ENCODE results near the gene PLCD3. TPM values are rescaled to one million over a fixed set of nuclear protein-coding genes. Genes with fewer than 3 reads are reported as not detected.
A peak's percentile ranks its signal among the peaks of the same experiment; 100 is the strongest.

PLCD3 gene
- total and polyA plus RNA-seq, 9 of the 15 experiments (the other 6 are each of a cell fraction or from before 2014, with no cell fraction given): 0.20 to 22.6 (median 7.5) TPM

- TF ChIP-seq KDM2B (CRISPR knock-in tag; IDR thresholded peaks at IDR 0.05) (peak; percentile 63; the same call in 1 of the 2 replicates), SMAD3 (CRISPR knock-in tag; conservative IDR thresholded peaks at IDR 0.05) (peak; percentile 92), KHSRP (IDR thresholded peaks at IDR 0.05) (peak; percentile 35; the same call in 1 of the 2 replicates), CREB5 (CRISPR knock-in tag; IDR thresholded peaks at IDR 0.05) (peak; percentile 91), YY1 (IDR thresholded peaks at IDR 0.05; ENCODE audit: borderline replicate concordance in 1 of 3, control insufficient read depth in 1 of 3, extremely low read depth in 1 of 3, insufficient read depth in 3 of 3, insufficient read length in 1 of 3, insufficient replicate concordance in 2 of 3, low read depth in 1 of 3, low read length in 2 of 3) (peak in 2 of 3 experiments; percentile 30 to 58), TAF7 (tag; IDR thresholded peaks at IDR 0.05) (peak; percentile 99), NFE2L1 (tag; IDR thresholded peaks at IDR 0.05; ENCODE audit: borderline replicate concordance, low read depth) (no peak), ZNF253 (CRISPR knock-in tag; conservative IDR thresholded peaks at IDR 0.05) (peak; percentile 76), ZNF586 (CRISPR knock-in tag; conservative IDR thresholded peaks at IDR 0.05) (peak; percentile 88), PPARD (CRISPR knock-in tag; IDR thresholded peaks at IDR 0.05) (no peak), ARID1B (IDR thresholded peaks at IDR 0.05) (peak; percentile 76), MTA2 (IDR thresholded peaks at IDR 0.05; ENCODE audit: low read depth) (peak; percentile 78), ZC3H8 (IDR thresholded peaks at IDR 0.05) (no peak; the same call in 1 of the 2 replicates), RUNX1 (IDR thresholded peaks at IDR 0.05; ENCODE audit: low read depth) (0 out of 2 replicates have a peak, but pooled peaks have one; percentile 75), ZNF41 (CRISPR knock-in tag; conservative IDR thresholded peaks at IDR 0.05) (peak; percentile 77), ZNF140 (CRISPR knock-in tag; IDR thresholded peaks at IDR 0.05) (no peak), KDM1A (IDR thresholded peaks at IDR 0.05) (peak in 1 of 2 experiments; percentile 79; a peak in 1 of 4 replicates), ERF (CRISPR knock-in tag; IDR thresholded peaks at IDR 0.05) (peak; percentile 88), ZNF79 (CRISPR knock-in tag; IDR thresholded peaks at IDR 0.05; ENCODE audit: low read depth) (no peak)
- TF ChIP-seq, protein P1, sequence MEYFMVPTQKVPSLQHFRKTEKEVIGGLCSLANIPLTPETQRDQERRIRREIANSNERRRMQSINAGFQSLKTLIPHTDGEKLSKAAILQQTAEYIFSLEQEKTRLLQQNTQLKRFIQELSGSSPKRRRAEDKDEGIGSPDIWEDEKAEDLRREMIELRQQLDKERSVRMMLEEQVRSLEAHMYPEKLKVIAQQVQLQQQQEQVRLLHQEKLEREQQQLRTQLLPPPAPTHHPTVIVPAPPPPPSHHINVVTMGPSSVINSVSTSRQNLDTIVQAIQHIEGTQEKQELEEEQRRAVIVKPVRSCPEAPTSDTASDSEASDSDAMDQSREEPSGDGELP (CRISPR knock-in tag; IDR thresholded peaks at IDR 0.05; ENCODE audit: borderline replicate concordance): peak; percentile 84; the same call in 1 of the 2 replicates
- TF ChIP-seq, protein P2, sequence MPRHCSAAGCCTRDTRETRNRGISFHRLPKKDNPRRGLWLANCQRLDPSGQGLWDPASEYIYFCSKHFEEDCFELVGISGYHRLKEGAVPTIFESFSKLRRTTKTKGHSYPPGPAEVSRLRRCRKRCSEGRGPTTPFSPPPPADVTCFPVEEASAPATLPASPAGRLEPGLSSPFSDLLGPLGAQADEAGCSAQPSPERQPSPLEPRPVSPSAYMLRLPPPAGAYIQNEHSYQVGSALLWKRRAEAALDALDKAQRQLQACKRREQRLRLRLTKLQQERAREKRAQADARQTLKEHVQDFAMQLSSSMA (CRISPR knock-in tag; IDR thresholded peaks at IDR 0.05): peak; percentile 87; the same call in 1 of the 2 replicates
- TF ChIP-seq, protein P3, sequence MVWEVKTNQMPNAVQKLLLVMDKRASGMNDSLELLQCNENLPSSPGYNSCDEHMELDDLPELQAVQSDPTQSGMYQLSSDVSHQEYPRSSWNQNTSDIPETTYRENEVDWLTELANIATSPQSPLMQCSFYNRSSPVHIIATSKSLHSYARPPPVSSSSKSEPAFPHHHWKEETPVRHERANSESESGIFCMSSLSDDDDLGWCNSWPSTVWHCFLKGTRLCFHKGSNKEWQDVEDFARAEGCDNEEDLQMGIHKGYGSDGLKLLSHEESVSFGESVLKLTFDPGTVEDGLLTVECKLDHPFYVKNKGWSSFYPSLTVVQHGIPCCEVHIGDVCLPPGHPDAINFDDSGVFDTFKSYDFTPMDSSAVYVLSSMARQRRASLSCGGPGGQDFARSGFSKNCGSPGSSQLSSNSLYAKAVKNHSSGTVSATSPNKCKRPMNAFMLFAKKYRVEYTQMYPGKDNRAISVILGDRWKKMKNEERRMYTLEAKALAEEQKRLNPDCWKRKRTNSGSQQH (CRISPR knock-in tag; IDR thresholded peaks at IDR 0.05): peak; percentile 99
Measured at GRCh38 chr17:45148183-45149036, 16.1 kb upstream of the PLCD3 start, which contains the start of gene HEXIM1 (continued).

All from K562 (cell line).